IgD-negative memory B cell (primary cell): ENCODE measurements around the gene POLN. TPM values are rescaled to one million over a fixed set of nuclear protein-coding genes. Genes with fewer than 3 reads are reported as not detected.
"Not testable (repeated sequence)": the region's sequence is repeated elsewhere in the genome, so short reads cannot be mapped to it uniquely, and the experiment has no call there.

Experiments used
- H3K27ac Mint-ChIP-seq, 3 donors: one replicate each; pipeline ENCODE4 v1.8.0; 2020 to 2022; ENCODE audit warnings: mild to moderate bottlenecking in 3 of 3, mixed read lengths in 3 of 3, moderate library complexity in 1 of 3
- H3K27me3 Mint-ChIP-seq: one replicate; pipeline ENCODE4 v1.8.0; 2021; ENCODE audit warnings: mixed read lengths
- H3K36me3 Mint-ChIP-seq: one replicate; pipeline ENCODE4 v1.8.0; 2020; ENCODE audit warnings: mild to moderate bottlenecking, mixed read lengths
- H3K4me1 Mint-ChIP-seq, 3 donors: one replicate each; pipeline ENCODE4 v1.8.0; 2020 to 2022; ENCODE audit warnings: mixed read lengths in 3 of 3, mild to moderate bottlenecking in 1 of 3
- H3K4me3 Mint-ChIP-seq, 4 donors: one replicate each; pipeline ENCODE4 v1.8.0; 2020 to 2022; ENCODE audit warnings: mild to moderate bottlenecking in 4 of 4, mixed read lengths in 4 of 4, moderate library complexity in 3 of 4
- H3K9me3 Mint-ChIP-seq, 3 donors: one replicate each; pipeline ENCODE4 v1.8.0; 2020 to 2021; ENCODE audit warnings: mixed read lengths in 3 of 3, mild to moderate bottlenecking in 1 of 3
- polyA plus RNA-seq: library from polyadenylated mRNA; unstranded; fragments of 300-500 nt; fragmentation: Illumina TruSeq; gene quantifications from one replicate; pipeline ENCODE4 v1.2.3, GENCODE V29; 2021

POLN gene
- polyA plus RNA-seq, 1 donor from 2014 or later = 0.09 TPM

GRCh38 chr4:2281575-2282343 lies 39.8 kb upstream of the POLN start:
- peaks cover 8 to 19% (median 14%) of the 10 kb centered on the region in 3 donors for H3K4me1 Mint-ChIP-seq
- H3K36me3 Mint-ChIP-seq = peaks cover 2% of the 10 kb centered on the region
- peak overlapping the region; percentile 11 to 77 (median 56) for H3K4me3 Mint-ChIP-seq
- H3K9me3 Mint-ChIP-seq = no peaks in the 10 kb centered on the region
- H3K27me3 Mint-ChIP-seq = no peaks in the 10 kb centered on the region
- peak overlapping the region; percentile 62 to 99 (median 94) for H3K27ac Mint-ChIP-seq

- Mint-ChIP-seq H3K27me3 (no peaks in the 10 kb centered on the region), H3K27ac (peak overlapping the region in 1 of 3 donors; percentile 99), H3K9me3 (peaks cover 0 to 1% (median 0%) of the 10 kb centered on the region in 3 donors), H3K4me3 (no peak overlapping the region), H3K4me1 (peaks cover 8 to 19% (median 14%) of the 10 kb centered on the region in 3 donors), H3K36me3 (peaks cover 2% of the 10 kb centered on the region)
Measured at GRCh38 chr4:2280531-2281300, 38.8 kb upstream of the POLN start.

- Mint-ChIP-seq H3K27me3 (no peaks in the 10 kb centered on the region), H3K4me1 (peaks cover 8 to 19% (median 14%) of the 10 kb centered on the region in 3 donors), H3K4me3 (no peak overlapping the region)
Measured at GRCh38 chr4:2277956-2278355, 36.0 kb upstream of the POLN start.

GRCh38 chr4:2276581-2277325 lies 34.8 kb upstream of the POLN start:
- no peak overlapping the region for H3K27ac Mint-ChIP-seq
- no peaks in the 10 kb centered on the region for H3K36me3 Mint-ChIP-seq
- peaks cover 0 to 1% (median 0%) of the 10 kb centered on the region in 3 donors for H3K9me3 Mint-ChIP-seq
- H3K4me1 Mint-ChIP-seq = peaks cover 1 to 11% (median 9%) of the 10 kb centered on the region in 3 donors
- no peak overlapping the region for H3K4me3 Mint-ChIP-seq
- H3K27me3 Mint-ChIP-seq = no peaks in the 10 kb centered on the region

More at GRCh38 chr4:2277956-2278355, 36.0 kb upstream of the POLN start:
- H3K36me3 Mint-ChIP-seq = no peaks in the 10 kb centered on the region
- H3K9me3 Mint-ChIP-seq = peaks cover 0 to 1% (median 0%) of the 10 kb centered on the region in 3 donors
- H3K27ac Mint-ChIP-seq = no peak overlapping the region

GRCh38 chr4:2275546-2276251 lies 33.8 kb upstream of the POLN start:
- Mint-ChIP-seq H3K36me3 (no peaks in the 10 kb centered on the region), H3K27me3 (peaks cover 1% of the 10 kb centered on the region), H3K9me3 (peaks cover 0 to 1% (median 0%) of the 10 kb centered on the region in 3 donors), H3K4me3 (no peak overlapping the region), H3K4me1 (peaks cover 0 to 5% (median 5%) of the 10 kb centered on the region in 3 donors), H3K27ac (no peak overlapping the region)

GRCh38 chr4:2275044-2275397 lies 33.1 kb upstream of the POLN start:
- not testable (repeated sequence) for H3K36me3 Mint-ChIP-seq, H3K27ac Mint-ChIP-seq, H3K4me1 Mint-ChIP-seq, H3K4me3 Mint-ChIP-seq, H3K9me3 Mint-ChIP-seq, H3K27me3 Mint-ChIP-seq

GRCh38 chr4:2274320-2275043 lies 32.6 kb upstream of the POLN start:
- Mint-ChIP-seq H3K9me3 (peaks cover 0 to 1% (median 0%) of the 10 kb centered on the region in 3 donors), H3K36me3 (no peaks in the 10 kb centered on the region), H3K27me3 (peaks cover 1% of the 10 kb centered on the region), H3K4me1 (peaks cover 0 to 1% (median 0%) of the 10 kb centered on the region in 3 donors), H3K4me3 (no peak overlapping the region), H3K27ac (no peak overlapping the region)

- H3K4me1 Mint-ChIP-seq = peaks cover 0 to 1% (median 0%) of the 10 kb centered on the region in 3 donors
- peaks cover 0 to 1% (median 0%) of the 10 kb centered on the region in 3 donors for H3K9me3 Mint-ChIP-seq
- peaks cover 1% of the 10 kb centered on the region for H3K27me3 Mint-ChIP-seq
- no peak overlapping the region for H3K4me3 Mint-ChIP-seq
- no peaks in the 10 kb centered on the region for H3K36me3 Mint-ChIP-seq
- H3K27ac Mint-ChIP-seq = no peak overlapping the region
Measured at GRCh38 chr4:2273657-2274319, 31.9 kb upstream of the POLN start.

GRCh38 chr4:2273221-2273620 lies 31.3 kb upstream of the POLN start:
- no peak overlapping the region for H3K27ac Mint-ChIP-seq
- H3K4me3 Mint-ChIP-seq = no peak overlapping the region
- H3K9me3 Mint-ChIP-seq = peaks cover 0 to 1% (median 0%) of the 10 kb centered on the region in 3 donors
- peaks cover 1% of the 10 kb centered on the region for H3K27me3 Mint-ChIP-seq
- H3K4me1 Mint-ChIP-seq = peaks cover 0 to 1% (median 0%) of the 10 kb centered on the region in 3 donors
- no peaks in the 10 kb centered on the region for H3K36me3 Mint-ChIP-seq

- Mint-ChIP-seq H3K27ac (no peak overlapping the region), H3K4me3 (no peak overlapping the region), H3K4me1 (peaks cover 0 to 1% (median 0%) of the 10 kb centered on the region in 3 donors), H3K9me3 (peaks cover 0 to 1% (median 0%) of the 10 kb centered on the region in 3 donors), H3K27me3 (peaks cover 1% of the 10 kb centered on the region), H3K36me3 (no peaks in the 10 kb centered on the region)
Measured at GRCh38 chr4:2272828-2273120, 30.9 kb upstream of the POLN start.

GRCh38 chr4:2272026-2272827 lies 30.3 kb upstream of the POLN start:
- H3K27me3 Mint-ChIP-seq = peaks cover 1% of the 10 kb centered on the region
- no peak overlapping the region for H3K4me3 Mint-ChIP-seq
- H3K4me1 Mint-ChIP-seq = peaks cover 0 to 1% (median 0%) of the 10 kb centered on the region in 3 donors
- H3K9me3 Mint-ChIP-seq = peaks cover 0 to 1% (median 0%) of the 10 kb centered on the region in 3 donors
- H3K36me3 Mint-ChIP-seq = no peaks in the 10 kb centered on the region
- H3K27ac Mint-ChIP-seq = no peak overlapping the region

GRCh38 chr4:2271279-2272025 lies 29.5 kb upstream of the POLN start:
- Mint-ChIP-seq H3K4me1 (peaks cover 0 to 1% (median 0%) of the 10 kb centered on the region in 3 donors), H3K27me3 (peaks cover 1% of the 10 kb centered on the region), H3K36me3 (no peaks in the 10 kb centered on the region), H3K27ac (no peak overlapping the region), H3K9me3 (peaks cover 0 to under 1% (median 0%) of the 10 kb centered on the region in 3 donors), H3K4me3 (no peak overlapping the region)
